Mononuclear cell (primary cell): Measurements from ENCODE around the gene TMEM203. TPM values are rescaled to one million over a fixed set of nuclear protein-coding genes. Genes with fewer than 3 reads are reported as not detected.
A peak's percentile ranks its signal among the peaks of the same experiment; 100 is the strongest.

Experiments
- H3K27me3 ChIP-seq: 2 replicates; pipeline ENCODE4 v1.6.0; 2011; ENCODE audit warnings: low read length, control low read depth; ENCODE audit not compliant: insufficient read depth
- H3K4me1 ChIP-seq: 2 replicates; pipeline ENCODE4 v1.5.1; 2011; ENCODE audit warnings: mild to moderate bottlenecking, low read length, control low read depth; ENCODE audit not compliant: insufficient read depth
- H3K4me3 ChIP-seq: 2 replicates; pipeline ENCODE4 v1.5.1; 2011; ENCODE audit warnings: mild to moderate bottlenecking, low read length, moderate library complexity
- H3K9me3 ChIP-seq: 2 replicates; pipeline ENCODE4 v1.5.1; 2011; ENCODE audit warnings: low read depth, mild to moderate bottlenecking, control low read depth, low read length
- total RNA-seq: library from RNA; depleted of rRNA; stranded (reverse); fragments of >200 nt; gene quantifications from one replicate; pipeline ENCODE4 v1.2.3, GENCODE V29; 2012

TMEM203 gene
- total RNA-seq, 1 donor, result 21.1 TPM

DNA sequence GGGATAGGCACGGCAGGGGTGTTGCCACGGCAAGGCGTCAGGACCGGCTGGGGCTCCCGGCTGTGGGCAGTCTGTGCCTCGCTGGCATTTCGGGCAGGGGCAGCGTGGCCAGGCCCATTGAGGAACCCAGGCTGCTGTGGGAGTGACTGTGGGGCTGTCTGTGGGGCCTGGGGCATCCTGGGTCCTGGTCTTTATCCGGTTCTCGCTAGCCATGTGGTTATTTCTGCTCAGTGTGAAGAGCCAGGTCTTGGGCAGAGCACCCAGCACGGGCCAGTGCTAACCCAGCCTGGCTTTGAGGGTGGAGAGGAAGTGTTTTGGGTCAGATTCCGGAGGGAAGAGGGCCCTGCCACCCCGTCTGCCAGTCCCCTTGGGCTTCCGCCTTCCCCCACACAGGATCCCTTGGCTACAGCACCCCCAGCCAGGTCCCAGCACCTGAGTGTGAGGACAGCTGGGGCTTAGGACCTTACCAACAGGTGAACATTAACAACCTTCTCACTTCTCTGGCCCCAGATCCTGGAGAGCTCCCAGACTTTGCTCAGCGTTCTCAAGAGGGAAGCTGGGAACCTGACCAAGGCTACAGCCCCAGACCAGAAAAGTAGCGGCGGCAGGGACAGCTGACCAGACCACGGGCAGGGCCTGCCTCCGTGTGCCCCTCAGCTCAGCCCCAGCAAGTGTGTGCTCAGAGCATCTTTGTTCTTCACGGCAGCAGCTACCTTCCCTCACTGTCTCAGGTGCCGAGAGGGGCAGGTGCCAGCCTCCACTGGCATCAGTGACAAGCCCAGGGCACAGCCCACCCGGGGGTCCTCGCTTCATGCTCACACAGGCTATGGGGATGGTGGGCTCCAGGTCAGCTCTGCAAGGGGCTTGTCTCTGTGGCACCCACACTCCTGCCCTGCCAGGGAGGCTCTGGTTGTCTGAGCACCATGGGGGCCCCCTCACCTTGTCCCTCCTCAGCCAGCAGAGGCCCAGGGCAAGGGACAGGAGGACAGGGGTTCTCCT, 15.9 kb downstream of the TMEM203 start:
- peak overlapping the region; percentile 94 for H3K4me3 ChIP-seq
- H3K9me3 ChIP-seq, result no peaks in the 10 kb centered on the region
- H3K27me3 ChIP-seq, result no peaks in the 10 kb centered on the region
- H3K4me1 ChIP-seq, result peaks cover 38% of the 10 kb centered on the region

DNA sequence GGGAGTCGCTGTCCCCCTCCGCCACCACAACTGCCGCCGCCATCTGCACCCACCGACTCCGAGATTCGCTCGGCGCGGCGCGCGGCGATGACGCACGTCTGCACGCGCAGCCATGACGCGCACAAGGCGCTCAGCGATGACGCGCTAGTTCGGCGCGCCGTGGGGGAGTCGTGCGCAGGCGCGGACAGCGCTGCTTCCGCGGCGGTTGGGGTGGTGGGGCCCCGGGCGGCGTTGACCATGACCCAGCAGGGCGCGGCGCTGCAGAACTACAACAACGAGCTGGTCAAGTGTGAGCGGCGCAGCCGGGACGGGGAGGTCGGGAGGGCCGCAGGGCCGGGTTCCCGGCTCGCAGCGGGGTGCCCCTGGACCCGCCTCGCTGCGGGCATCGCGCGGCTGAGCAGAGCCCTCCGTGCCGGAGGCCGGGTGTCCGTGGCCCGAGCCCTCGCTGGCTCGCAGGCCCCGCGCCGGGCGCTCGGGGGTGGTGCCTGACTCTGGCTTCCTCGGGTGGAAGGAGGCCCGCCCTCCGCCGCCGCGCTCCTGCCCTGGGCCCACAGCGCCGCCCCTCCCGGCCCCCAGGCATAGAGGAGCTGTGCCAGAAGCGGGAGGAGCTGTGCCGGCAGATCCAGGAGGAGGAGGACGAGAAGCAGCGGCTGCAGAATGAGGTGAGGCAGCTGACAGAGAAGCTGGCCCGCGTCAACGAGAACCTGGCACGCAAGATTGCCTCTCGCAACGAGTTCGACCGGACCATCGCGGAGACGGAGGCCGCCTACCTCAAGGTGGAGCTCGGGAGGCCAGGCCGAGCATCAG, 16.8 kb downstream of the TMEM203 start, which contains the start of the genes ANAPC2 and SSNA1:
TSS of gene ANAPC2 (minus strand) at position 71 of the 807 bp plus-strand sequence. CDS start at position 43, 28 bp downstream.
TSS of gene SSNA1 (plus strand) at position 187 of the 807 bp plus-strand sequence. CDS start at position 238, 51 bp downstream.
- H3K4me1 ChIP-seq, result peaks cover 38% of the 10 kb centered on the region

DNA sequence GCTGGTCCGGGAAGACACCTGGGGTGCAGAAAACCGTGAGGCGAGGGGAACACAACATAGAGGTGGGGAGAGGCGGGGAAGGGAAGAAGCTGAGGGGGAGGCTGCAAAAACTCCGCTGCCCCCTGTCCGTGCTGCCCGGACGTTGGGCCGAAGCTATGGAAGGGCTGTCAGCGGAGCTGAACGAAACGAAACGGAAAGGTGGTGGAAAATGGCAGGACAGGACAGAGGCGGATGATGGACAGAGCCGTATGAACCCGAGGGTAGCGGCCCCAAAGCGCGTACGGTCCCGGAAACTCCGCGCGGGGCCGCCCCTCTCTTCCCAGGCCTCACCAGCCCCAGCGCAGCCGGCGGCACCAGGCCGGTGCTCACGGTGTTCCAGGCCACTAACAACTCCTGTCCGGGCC, 17.4 kb downstream of the TMEM203 start:
- Histone ChIP-seq H3K27me3 (no peaks in the 10 kb centered on the region), H3K4me1 (peaks cover 38% of the 10 kb centered on the region), H3K4me3 (peak overlapping the region; percentile 94), H3K9me3 (no peaks in the 10 kb centered on the region)

More for the DNA sequence above, 16.8 kb downstream of the TMEM203 start, which contains the start of the genes ANAPC2 and SSNA1:
- Histone ChIP-seq H3K4me3 (peak within 1 kb of the TSS; percentile 94), H3K27me3 (no peaks in the 10 kb centered on the region), H3K9me3 (no peaks in the 10 kb centered on the region)

DNA sequence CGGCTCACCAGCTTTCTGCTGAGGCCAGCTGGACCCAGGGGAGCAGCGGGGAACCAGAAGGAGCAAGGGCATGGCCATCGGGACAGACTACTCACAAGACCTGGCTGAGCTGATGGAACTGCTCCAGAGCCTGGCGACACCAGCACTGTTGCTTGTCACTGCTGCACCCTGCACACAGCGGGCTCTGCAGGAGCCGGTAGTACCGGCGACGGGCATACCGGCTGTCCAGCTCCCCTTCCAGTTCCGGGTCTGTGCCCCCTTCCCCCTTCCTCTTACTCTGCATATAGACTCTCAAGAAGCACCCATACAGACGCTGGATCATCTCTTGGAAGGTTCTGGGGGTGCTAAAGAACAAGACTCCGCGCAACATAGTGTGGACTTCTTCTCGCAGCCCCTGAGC, 18.1 kb downstream of the TMEM203 start:
- no peaks in the 10 kb centered on the region for H3K9me3 ChIP-seq
- H3K4me1 ChIP-seq, result peaks cover 38% of the 10 kb centered on the region
- no peaks in the 10 kb centered on the region for H3K27me3 ChIP-seq
- H3K4me3 ChIP-seq, result peak overlapping the region; percentile 94

DNA sequence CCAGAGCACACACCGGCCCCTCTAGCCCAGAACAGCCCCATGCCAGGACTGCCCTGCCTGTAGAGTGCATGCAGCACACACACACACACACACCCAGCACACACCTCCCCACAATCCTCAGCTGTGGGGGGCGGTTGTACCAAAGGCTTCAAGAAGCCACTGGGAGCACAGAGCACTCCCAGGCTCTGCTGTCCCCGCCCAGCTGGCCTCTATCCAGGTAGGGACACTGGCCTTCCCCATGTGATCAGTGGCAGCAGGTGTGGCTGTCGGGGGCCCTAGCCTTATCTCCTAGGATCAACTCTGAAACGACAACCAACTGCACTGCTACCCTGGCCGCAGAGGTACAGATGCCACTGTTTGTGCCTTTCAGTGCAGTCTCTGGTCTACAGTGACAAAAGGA, 19.1 kb downstream of the TMEM203 start:
- peaks cover 38% of the 10 kb centered on the region for H3K4me1 ChIP-seq
- no peak overlapping the region for H3K4me3 ChIP-seq
- H3K9me3 ChIP-seq, result no peaks in the 10 kb centered on the region
- no peaks in the 10 kb centered on the region for H3K27me3 ChIP-seq

DNA sequence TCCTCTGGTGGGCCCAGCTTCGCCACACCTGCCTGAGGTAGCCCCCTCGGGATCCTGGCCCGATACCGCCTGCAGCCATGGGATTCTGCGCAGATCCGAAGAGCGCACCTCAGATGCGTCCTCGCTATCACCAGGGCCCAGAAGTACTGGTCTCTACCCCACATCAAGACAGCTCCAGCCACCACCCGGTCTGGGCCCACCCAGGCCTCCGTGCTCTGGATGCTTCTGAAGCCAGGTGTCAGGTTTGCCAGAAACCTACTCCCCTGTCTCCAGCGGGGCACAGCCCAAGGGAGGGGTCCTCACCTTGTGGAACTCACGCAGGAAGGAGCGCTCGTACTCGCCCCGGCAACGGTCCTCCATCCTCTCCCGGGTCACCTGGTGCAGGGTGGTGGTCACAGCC, 19.5 kb downstream of the TMEM203 start:
- no peaks in the 10 kb centered on the region for H3K27me3 ChIP-seq
- H3K4me3 ChIP-seq, result no peak overlapping the region
- no peaks in the 10 kb centered on the region for H3K9me3 ChIP-seq
- H3K4me1 ChIP-seq, result peaks cover 38% of the 10 kb centered on the region

DNA sequence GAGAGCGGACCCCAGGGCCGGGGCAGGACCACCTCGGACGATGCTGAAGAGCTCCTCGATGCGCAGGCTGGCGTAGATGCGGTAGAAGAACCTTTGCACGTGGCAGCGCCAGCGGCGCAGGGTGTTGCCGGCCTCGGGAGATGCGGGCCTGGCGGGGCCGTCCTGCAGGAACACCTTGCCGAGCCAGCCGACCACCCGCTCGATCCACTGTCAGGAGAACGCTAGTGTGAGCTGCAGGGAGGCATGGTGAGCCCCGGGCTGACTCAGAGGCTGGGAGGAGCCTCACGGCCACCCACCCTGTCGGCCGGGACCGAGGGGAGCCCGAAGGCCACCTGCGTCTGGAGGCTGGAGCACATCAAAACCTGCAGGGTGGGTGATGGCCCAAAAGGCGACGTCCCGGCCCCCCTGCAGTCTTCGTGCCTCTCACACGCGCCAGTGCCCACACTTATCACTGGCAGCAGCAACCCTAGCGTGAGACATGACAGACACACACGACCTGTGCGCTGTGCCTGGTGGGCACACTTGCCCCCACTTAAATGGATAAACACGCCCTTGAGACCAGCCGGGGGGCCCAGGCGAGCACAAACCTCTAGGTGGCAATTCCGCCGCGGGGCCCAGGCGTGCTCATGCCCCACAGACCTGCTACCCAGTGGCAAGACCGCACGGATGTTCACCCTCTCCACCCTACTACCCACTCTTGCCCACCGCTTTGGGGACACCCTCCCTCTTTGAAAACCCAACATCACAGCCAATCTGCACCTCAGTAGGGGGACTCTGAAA, 20.4 kb downstream of the TMEM203 start:
- peaks cover 36% of the 10 kb centered on the region for H3K4me1 ChIP-seq
- H3K9me3 ChIP-seq, result no peaks in the 10 kb centered on the region
- no peaks in the 10 kb centered on the region for H3K27me3 ChIP-seq
- H3K4me3 ChIP-seq, result no peak overlapping the region

DNA sequence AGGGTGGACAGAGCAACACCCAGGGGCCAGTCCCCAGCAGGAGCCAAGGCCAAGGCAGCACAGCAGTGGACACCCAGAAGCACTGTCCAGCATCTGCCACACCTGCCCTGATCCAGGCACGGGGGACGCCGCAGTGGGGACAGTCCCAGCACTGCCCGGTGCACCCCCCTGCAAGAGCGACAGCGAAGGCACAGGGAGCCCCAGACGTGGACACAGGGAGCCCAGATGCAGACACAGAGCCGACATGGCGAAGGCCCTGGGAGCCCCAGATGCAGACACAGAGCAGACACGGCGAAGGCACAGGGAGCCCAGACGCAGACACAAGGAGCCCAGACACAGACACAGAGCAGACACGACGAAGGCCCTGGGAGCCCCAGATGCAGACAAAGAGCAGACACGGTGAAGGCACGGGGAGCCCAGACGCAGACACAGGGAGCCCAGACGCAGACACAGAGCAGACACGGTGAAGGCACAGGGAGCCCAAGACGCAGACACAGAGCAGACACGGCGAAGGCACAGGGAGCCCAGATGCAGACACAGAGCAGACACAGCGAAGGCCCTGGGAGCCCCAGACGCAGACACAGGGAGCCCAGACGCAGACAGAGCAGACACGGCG, 21.4 kb downstream of the TMEM203 start:
- H3K9me3 ChIP-seq, result no peaks in the 10 kb centered on the region
- no peak overlapping the region for H3K4me3 ChIP-seq
- H3K4me1 ChIP-seq, result peaks cover 26% of the 10 kb centered on the region

DNA sequence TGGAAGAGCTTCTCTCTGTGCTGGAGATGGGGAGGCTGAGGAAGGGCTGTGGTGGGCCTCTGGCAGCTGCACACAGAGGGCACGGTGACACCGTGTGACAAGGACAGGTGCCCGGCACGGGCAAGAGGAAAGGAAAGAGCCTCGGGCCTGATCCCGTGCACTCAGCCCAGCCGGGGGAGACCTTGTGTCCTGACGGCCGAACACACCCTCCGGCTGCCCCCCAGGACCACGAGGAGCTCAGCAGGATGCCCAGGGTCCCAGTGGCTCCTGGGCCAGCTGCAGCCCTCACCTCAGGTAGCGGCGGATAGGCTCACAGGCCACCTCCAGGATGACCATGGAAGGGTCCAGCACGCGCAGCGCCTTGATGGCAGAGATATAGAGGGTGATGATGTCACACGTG, 22.6 kb downstream of the TMEM203 start:
- H3K9me3 ChIP-seq, result no peaks in the 10 kb centered on the region
- no peak overlapping the region for H3K4me3 ChIP-seq
- H3K4me1 ChIP-seq, result peaks cover 21% of the 10 kb centered on the region
- no peaks in the 10 kb centered on the region for H3K27me3 ChIP-seq

More for the DNA sequence above, 21.4 kb downstream of the TMEM203 start:
- H3K27me3 ChIP-seq, result no peaks in the 10 kb centered on the region

DNA sequence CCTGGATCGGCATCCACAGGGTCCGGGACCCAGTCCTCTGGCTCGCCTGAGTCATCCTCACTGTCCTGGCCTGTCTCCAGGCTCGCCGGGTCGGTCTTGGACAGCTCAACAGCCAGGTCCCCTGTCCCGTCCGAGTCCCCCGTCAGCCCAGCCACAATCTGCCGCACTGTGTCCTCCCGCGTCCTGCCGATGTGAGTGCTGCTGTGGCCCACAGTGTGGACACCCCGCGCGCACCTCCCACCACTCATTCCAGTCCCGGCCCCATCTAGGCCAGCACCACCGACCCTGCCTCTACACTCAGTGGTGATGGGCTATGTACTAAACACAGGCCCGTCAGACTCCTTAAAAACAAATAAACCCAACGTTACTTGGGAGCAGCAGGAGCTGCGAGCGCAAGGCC, 23.8 kb downstream of the TMEM203 start:
- no peak overlapping the region for H3K4me3 ChIP-seq
- H3K4me1 ChIP-seq, result peaks cover 10% of the 10 kb centered on the region
- no peaks in the 10 kb centered on the region for H3K27me3 ChIP-seq
- no peaks in the 10 kb centered on the region for H3K9me3 ChIP-seq

DNA sequence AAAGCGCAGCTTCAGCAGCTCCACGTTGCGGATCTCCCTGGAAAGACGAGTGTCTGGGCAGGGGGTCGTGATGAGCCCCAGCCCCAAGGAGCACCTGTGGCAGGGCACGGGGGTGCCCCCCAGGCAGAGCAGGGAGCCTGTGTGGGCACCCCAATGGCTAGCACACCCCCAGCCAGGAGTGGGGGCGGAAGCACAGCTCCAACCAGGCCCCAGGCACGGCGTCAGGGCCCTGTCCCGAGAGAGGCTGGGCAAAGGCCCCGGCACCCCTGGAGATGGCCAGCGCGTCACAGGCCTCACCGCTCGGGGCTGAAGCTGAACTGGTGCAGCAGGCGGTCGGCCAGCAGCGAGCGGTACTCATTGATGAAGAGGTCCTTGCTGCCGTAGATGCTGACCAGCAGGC, 25.0 kb downstream of the TMEM203 start:
- no peak overlapping the region for H3K4me3 ChIP-seq

DNA sequence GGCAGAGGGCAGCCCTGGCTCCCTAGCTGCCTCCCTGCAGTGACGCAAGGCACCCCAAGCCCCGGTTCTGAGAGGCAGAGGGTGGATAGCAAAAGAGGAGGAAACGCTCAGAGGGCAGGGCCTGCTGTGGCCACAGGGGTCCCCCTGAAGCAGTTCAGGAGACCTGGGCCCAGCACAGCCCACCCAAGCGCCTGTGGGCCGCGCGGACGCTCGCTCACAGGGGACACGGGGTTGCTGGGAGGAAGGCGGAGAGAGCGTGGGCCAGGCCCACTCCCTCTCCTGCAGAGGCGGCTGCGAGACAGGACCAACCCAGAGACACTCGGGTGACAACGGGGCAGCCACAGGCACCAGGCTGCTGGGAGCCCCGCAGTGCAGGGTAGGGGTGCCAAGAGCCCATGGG, 25.7 kb downstream of the TMEM203 start:
- H3K4me1 ChIP-seq, result no peaks in the 10 kb centered on the region
- no peaks in the 10 kb centered on the region for H3K9me3 ChIP-seq
- H3K4me3 ChIP-seq, result no peak overlapping the region
- H3K27me3 ChIP-seq, result no peaks in the 10 kb centered on the region

More for the DNA sequence above, 25.0 kb downstream of the TMEM203 start:
- no peaks in the 10 kb centered on the region for H3K4me1 ChIP-seq
- H3K27me3 ChIP-seq, result no peaks in the 10 kb centered on the region
- H3K9me3 ChIP-seq, result no peaks in the 10 kb centered on the region

DNA sequence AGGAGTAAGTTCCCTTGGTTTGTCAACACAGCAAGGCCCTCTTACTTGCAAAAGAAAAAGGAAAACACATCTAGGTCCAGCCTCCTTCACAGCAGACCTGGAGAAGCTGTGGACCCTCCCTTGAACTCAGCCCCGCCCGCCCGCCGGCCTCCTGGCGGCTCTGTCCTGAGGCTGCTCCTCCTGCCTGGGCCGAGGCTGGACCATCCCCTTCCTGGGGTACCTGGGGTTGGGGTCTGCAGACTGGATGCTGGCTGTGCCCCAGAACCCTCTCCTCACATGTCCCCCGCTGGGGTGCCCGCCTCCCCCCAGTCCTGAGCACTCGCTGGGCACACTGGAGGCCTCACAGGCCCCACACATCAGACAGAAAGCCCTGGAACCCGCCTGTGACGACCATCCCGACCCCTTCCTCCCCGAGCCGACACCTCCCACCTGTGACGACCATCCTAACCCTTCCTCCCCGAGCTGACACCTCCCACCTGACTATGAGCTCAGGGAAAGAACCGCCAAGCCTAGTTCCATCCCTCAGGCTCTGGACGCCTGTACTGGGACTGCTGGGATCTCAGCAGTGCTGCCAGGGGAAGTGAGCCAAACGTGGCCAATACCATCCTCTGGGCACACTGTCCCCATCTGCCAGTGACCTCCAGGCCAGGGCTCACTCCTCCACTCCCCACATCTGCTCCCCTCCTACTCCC, 26.4 kb downstream of the TMEM203 start:
- Histone ChIP-seq H3K4me3 (no peak overlapping the region), H3K9me3 (no peaks in the 10 kb centered on the region), H3K4me1 (no peaks in the 10 kb centered on the region), H3K27me3 (no peaks in the 10 kb centered on the region)
